GM12874 (cell line): Measurements from ENCODE around the gene STRAP.

ENCODE experiments used
- CTCF ChIP-seq: IDR thresholded peaks from 2 replicates; pipeline ENCODE4 v1.5.1; 2011; ENCODE audit warnings: low read depth, mild to moderate bottlenecking, control low read depth, low read length, moderate library complexity; ENCODE audit not compliant: insufficient read depth

STRAP gene

GRCh38 chr12:15848606-15849005, 33.6 kb upstream of the STRAP start:
- no peak for TF ChIP-seq CTCF

- TF ChIP-seq CTCF: no peak
These were observed 31.1 kb upstream of the STRAP start for GRCh38 chr12:15851045-15851620.

GRCh38 chr12:15851919-15852318, 30.3 kb upstream of the STRAP start:
- TF ChIP-seq CTCF: no peak

- no peak for TF ChIP-seq CTCF
These were observed 29.8 kb upstream of the STRAP start for GRCh38 chr12:15852383-15852782.

- TF ChIP-seq CTCF: no peak
These were observed 28.3 kb upstream of the STRAP start for GRCh38 chr12:15853877-15854276.

GRCh38 chr12:15854916-15855315, 27.3 kb upstream of the STRAP start:
- no peak for TF ChIP-seq CTCF

GRCh38 chr12:15855646-15856045, 26.5 kb upstream of the STRAP start:
- no peak for TF ChIP-seq CTCF
